Measurements from ENCODE around the gene DPEP3.
"Not testable (repeated sequence)": the region's sequence is repeated elsewhere in the genome, so short reads cannot be mapped to it uniquely, and the experiment has no call there.

The DPEP3 gene

DNA sequence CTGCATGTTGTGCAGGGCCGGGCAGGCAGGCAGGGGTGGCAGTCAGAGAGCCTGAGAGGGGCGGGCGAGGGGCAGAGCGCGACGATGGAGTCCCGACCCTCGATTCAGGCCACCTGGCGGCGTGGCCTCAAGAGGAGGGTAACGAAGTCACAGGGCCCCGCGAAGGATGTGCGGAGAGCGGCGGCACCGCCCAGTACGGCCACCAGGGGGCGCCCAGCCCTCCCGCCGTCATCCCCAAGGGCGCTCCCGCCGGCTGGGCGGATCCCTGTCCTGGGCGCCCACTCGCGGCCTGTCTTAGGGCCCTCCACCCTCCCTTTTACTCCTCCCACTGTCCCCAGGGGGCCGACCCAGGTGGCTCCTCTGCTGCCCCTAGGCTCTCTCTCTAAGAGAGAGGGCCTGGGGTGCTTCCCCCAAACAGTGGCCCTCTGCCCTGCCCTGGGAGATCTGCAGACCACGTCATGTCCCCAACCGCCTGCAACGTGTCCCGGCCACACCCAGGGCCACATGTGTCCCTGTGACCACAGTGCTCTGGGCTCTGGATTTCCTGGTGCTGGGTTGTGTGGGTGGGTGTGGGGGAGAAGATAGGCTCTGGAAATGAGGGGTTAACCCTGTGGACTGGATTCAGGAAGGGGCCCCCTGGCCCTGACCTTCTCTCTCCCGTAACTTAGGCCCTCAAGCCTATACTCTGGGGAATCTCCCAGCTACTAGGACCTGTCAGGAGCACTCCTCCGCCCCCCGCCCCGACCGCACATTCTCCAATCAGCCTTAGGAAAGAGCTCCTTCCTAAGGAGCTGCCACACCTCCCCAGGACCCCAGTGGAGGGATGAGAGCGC, 13.1 kb upstream of the DPEP3 start:
- peak; percentile 91 for DNase-seq

DNA sequence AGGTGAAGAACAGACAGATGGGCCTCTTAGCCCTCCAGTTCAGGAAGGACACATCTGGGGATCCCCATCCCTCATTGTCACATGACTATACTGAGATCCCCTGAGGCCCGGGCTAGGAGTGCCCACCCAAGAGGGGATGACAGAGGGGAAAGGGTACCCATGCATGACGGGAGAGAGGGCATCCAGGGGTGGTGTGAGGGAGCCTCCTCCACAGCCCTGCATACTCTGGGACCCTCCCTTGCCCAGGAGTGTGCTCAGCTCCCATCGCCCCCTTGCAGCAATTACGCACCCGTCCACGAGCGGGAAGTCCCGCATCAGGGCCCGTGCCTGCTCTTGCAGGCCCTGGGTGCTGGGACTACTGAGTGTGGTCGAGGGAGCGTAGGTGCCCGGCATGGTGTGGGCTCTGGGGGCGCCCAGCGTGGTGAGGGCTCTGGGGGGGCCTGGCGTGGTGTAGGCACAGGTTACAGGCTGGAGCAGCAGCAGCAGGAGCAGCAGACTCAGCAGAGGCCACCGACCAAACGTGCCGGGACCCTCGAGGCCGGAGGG, 12.4 kb upstream of the DPEP3 start:
- DNase-seq: no peak

DNA sequence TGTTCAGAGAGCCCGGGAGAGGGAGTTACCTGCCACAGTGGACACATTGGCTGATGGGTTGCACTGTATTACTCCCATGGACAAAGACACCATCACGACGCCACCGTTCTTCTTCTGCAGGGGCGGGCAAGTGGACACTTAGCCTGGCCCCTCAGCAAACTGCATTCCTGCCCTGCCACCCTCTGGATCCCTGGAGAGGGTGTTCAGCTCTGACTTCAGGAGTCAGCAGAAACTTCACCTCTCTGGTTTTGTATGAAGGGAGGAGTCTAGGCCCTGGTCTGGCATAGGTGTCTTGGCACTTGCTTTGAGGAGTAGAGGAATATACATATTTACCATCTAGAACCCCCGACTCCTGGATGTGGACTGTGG, 9.7 kb upstream of the DPEP3 start:
- DNase-seq: no peak

DNA sequence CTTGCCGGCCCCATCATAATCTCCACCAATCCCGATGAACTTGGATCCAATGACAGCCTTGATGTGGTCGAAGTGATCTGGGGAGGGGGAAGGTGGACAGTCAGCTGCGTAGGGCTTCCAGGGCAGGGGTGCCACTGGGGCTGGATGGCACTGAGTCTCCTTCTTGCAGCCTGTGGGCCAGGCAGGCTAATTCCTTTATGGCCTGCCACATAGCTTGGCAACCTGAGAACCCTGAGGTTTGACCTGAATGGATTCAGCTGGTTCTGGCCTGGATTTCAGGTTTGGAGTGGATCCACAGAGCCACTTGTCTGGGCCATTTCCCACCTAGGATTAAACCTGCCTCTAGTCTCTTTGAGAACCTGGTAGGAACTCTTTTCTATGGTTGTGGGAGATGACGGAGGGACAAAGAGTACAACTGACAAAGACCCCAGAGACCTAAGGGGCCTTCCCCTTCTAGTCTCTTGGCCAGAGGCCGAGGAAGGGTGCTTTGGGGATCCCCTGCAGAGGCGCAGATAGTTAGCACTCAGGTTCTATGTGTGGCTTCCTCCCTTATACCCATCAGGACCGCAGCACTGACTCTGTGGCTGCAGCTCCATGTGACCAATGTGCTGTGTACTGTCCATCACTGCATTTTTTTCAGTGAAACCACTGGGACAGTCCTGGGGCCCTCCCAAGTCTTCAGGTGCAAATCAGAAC, 9.2 kb upstream of the DPEP3 start:
- DNase-seq: no peak

DNA sequence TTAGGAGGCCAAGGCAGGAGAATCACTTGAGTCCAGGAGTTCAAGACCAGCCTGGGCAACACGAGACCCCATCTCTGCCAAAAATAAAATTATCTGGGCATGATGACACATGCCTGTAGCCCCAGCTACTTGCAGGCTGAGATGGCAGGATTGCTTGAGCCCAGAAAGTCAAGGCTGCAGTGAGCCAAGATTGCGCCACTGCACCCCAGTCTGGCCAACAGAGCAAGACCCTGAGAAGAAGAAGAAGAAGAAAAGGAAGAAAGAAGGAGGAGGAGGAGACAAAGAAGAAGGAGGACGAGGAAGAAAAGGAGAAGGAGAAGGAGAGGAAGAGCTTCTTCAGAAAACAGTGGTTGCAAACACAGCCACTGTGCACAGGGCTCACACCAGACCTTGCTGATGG, 8.4 kb upstream of the DPEP3 start:
- no peak for DNase-seq

DNA sequence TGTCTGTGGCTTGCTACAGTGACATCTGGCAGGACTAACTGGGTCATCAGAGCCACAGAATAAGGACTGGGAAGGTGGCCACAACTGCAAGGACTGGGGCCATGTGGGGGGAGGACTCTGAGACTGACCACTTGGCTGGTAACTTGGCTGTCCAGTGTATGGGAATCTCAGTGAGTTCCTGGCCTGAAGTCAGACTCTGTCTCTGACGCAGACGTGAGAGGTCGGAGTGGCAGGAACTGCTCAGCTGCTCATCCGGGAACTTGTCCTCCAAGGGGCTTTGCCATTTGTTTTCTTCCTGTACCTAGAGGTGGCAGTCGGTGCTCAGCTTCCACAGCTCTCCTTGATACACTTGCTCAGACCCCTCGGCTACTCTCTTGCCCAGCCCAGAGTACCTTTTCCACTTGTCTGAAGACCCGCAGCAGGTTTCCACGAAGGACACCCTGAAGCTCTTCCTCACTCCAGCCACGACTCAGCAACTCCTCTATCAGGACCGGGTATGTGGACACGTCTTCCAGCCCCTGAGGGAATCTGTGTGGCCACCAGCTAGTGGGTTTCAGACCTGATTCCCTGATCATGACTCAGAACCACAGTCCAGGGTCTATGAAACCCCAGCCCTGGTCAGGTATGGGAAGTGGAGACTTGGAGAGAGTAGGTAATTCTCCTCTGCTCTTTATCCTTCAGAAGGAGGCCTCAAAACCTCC, 7.3 kb upstream of the DPEP3 start:
- DNase-seq: no peak

DNA sequence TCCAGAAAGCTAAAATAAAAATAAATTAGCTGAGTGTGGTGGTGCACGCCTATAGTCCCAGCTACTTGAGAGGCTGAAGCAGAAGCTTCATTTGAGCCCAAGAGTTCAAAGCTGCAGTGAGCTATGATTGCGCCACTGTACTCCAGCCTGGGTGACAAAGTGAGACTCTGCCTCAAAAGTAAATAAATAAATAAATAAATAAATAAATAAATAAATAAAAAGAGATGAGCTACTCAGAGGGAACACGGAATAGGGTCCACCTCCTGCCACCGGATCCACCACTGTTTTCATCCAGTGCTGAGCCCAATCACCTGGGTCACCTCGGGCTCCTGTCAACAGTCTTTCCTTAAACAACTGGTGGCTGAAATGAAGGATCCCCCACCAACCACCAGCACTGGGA, 6.7 kb upstream of the DPEP3 start:
- no peak for DNase-seq

DNA sequence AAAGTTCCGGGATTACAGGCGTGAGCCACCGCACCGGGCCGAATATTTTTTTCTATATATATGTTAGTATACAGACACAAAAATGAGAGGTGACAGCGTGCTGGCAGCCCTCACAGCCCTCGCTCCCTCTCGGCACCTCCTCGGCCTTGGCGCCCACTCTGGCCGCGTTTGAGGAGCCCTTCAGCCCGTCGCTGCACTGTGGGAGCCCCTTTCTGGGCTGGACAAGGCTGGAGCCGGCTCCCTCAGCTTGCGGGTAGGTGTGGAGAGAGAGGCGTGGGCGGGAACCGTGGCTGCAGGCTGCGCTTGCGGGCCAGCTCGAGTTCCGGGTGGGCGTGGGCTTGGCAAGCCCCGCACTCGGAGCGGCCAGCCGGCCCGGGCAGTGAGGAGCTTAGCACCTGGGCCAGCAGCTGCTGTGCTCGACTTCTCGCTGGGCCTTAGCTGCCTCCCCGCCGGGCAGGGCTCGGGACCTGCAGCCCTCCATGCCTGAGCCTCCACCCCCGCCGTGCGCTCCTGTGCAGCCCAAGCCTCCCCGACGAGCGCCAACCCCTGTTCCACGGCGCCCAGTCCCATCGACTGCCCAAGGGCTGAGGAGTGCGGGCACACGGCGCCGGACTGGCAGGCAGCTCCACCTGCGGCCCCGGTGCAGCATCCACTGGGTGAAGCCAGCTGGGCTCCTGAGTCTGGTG, 1.9 kb upstream of the DPEP3 start:
- no peak for DNase-seq

DNA sequence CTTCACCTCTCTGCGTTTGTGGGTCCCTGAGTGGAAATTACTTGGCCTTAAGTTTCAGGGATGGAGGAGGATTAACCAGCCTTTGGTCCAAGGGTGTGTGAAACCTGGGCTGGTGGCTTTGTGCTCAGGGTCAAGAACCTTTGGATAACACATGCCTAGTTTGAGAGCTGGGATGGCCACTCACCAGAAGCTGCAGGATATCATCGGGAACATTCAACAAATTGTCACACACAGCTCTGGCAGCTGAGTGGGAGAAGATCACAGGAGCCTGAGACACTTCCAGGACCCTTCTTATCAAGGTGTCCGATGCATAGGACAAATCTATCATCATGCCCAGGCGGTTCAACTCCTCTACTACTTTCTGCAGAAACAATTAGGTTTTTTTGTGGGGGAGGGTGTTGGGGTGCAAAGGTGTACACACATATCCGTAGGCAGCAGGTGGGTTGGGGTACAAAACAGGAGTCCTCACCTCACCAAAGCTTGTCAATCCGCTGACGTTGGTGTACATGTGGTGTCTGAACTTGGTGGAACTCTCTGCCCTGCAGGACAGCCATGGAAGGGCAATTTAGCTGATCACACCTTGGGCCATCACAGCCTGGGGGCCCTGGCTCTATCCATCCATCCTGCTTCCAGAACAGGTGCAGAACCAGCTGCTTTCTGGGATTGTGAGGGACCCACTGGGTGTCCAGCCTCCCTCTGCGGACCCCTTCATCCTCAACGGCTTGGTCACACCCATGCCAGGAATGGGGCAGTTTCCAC, 2.7 kb downstream of the DPEP3 start:
- no peak for DNase-seq

DNA sequence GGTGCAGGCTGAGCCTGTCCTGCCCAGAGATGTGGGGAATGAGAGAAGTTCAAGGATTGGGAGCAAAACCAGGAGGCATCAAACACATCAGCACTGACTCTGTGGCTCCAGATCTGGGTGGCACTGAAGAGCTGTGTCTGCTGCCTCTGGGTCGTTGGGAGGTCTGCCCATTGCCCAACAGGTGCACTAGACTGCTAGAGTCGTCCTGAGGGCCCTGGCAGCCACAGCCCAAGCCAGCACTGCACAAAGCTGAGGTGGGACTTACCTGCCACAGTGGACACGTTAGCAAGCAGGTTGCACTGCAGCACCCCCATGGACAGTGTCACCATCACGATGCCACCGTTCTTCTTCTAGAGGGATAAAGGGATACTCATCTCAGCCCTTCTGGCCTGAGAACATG, 3.3 kb downstream of the DPEP3 start:
- DNase-seq: no peak

DNA sequence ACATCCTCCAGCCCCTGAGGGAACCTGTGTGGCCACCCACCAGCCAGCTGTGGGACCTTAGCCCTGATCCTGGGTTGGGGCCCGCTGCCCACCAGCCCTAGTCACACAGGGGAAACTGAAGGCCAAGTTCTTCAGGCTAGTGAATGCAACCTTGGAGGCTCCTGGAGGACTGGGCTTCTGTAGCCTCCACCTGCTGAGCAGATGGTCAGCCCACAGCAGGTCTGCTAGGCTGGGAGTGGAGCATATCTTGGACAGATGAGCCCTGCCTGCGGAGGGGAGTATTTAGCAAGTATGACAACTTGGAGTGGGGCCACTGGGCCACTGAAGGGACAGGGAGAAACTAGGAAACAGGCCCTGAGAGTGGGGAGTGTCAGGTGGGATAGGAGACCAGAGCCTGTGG, 4.1 kb downstream of the DPEP3 start:
- DNase-seq: no peak

DNA sequence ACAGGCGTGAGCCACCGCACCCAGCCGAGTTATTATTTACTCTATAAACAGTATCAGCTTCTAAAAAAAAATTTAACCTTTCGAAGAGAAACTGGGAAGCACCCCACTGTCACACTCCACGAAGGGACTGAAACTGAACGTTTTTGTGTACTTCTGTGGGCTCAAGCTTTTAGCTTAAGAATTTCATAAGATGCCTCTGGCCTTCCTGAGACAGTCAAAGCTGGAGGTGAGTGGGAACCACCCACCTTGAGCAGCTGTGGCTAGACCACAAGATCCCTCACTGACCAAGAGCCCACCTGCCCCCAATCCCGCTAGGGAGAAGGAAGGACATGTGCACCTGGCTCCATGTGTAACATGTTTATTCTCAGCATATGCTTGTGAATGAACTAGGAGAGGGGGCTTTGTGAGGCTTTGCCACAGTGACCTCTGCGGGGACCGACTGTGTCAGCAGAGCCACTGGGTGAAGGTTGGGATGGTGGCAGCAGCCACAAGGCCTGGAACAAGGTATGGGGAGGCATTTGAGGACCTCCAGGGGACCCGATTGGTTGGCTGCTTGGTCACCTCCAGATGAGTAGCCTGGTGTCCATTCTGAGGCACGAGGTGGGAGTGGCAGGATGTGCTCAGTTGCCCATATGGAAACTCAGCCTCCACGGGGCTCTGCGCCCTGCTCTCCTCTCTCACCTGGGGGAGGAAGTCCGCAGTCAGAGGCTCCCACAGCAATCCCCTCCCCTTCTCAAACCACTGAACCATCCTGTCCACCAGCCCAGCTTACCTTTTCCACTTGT, 4.8 kb downstream of the DPEP3 start:
- DNase-seq: no peak

DNA sequence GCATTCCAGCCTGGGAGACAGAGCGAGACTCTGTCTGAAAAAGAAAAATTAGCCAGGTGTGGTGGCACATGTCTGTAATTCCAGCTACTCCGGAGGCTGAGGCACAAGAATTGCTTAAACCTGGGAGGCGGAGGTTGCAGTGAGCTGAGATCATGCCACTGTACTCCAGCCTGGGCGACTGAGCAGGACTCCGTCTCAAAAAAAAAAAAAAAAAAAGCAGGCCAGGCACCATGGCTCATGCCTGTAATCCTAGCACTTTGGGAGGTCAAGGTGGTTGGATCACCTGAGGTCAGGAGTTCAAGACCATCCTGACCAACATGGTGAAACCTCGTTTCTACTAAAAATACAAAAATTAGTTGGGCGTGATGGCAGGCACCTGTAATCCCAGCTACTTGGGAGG, 8.0 kb downstream of the DPEP3 start:
- DNase-seq: not testable (repeated sequence)

DNA sequence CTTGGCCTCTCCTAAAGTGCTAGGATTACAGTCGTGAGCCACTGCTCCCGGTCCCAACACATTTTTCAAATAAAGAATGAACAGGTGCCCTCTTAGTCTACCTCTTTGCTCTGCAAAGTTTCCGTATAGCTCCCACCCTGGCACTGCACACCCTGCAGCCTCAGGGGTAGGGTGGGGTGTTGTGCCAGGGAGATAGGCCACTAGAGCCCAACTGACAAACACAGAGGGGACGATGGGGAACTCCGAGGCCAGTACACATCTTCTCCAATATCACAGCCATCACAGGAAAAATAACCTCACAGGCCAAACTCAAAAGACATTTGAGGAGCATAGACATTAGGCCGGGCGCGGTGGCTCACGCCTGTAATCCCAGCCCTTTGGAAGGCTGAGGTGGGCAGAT, 9.2 kb downstream of the DPEP3 start:
- DNase-seq: no peak

DNA sequence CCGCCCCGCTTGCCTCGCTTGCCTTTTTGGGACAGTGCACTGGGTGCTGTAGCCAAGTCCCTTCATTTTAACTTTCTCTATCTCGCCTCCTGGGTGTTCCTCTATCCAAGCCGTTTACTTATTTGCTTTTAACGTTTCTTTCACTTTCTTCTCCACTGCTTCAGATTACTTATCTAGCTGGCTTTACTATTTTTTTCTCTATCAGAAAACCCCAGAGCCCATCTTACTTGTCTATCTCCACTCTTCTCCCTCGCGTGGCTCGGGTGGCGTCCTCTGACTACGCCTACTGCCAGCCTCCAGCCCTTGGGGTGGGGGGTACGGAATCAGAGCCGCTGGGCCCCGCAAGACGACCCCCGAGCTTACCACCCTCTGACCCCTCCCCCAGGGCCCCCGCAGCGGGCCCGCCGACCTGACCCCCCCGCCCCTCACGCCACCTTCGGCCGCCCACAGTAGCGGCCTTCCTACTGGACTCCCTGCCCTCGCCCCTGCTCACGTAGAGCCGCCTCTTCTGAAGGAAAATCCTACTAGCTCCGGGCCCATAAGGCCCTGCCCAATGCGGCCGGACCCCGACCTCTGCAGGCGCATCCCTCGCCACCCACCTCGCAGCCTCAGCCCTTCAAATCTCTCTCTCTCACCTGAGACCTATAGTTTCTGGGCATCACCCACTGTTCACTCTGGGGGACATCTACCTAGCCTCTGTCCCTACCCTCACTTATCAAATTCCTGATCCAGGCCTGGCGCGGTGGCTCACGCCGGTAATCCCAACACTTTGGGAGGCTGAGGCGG, 10.9 kb downstream of the DPEP3 start:
- no peak for DNase-seq

DNA sequence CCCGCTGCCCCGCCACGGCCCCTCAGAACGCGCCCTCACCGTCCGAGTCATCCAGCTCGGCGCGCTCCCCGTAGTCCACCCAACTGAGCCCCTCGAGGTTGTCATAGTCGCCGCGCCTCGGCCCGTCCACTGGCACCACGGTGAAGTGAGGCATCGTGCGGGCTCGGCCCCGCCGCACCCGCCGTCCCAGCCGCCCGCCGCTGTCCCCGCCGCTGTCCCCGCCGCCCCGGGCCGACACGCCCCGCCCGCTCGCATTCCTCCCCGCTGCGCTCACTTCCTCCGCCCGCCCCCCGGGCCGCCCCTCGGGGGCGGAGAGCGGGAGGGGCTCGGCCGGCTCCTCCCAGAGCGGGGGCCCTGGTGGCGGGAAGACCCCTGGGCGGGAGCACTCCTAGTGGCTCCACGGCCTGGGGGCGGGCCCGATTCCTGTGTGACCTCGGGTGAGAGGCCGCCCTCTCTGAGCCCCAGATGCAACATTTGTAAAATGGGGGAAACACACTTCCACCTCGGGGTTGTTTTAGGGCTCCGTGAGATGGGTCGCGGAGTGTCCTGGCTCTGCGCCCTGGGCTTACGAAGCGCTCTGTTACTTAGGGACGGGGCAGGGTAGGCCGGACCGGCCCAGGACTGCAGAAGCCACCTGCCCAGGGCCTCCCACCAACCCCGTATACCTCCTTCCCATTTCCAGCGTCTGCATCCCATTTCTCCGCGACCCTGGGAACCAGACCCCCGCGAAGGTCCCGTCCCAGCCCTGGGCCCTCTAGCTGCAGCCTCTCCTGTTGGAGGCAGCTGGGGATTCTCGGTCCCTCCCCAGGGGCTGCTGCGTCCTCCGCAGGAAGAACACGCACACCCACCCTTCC, 11.7 kb downstream of the DPEP3 start, which contains the start of gene SLC12A4:
TSS of gene SLC12A4 (minus strand) at position 238 of the 854 bp plus-strand sequence. CDS start at position 154, 84 bp downstream.
- DNase-seq: peak; percentile 94

DNA sequence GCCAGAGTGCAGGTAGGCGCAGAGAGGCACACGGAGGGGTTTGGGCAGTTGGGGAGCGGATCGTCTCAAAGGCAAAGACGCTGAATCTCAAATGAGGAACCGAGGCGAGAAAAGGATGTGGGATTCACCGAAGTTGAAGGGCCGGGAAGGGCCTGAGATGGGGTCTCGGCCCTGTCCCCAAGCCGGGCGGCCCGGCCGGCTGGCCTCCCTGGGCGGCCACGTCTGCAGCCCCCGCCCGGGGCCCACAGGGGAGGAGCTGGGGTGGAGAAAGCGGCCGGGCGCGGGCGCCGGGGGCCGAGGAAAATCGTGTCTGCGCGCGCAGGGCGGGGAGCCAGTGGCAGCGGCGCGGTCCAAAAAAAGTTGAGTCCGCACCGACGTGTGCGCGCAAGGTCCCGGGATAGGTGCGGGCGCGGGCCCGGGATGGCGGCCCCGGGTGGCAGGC, 12.3 kb downstream of the DPEP3 start:
- peak; percentile 57 for DNase-seq

DNA sequence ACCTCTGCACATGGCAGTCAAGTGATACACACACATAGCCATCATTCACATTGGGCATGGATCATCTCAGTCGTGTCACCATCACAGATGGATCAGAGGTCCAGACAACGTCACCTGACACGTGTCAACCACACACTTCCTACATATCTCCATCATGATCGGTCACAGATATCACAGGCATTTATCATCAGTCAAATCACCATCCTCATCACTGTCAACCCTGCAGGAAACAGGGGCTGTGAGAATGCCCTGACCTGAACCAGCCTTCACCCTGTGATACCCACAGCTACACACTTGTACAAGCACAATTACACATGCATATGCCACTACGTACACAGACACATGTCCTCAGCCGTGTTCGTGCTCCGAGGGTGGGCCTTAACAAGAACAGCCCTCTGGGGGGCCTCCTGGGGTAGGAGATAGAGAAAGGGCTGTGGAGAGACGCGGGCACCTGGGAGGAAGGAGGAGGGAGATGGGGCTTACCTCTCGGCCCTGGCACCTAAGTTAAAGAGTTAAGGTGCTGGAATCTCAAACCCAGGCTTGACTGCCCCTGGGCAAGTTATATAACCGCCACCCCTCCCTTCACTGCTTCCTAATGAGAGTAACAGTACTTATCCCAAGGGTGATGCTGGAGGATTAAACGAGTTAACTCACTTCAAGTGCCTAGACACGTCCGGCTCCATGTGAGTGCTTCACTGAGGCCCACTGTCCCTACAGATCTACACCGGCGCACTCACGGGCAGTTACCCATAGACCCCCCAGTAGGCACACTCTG, 12.9 kb downstream of the DPEP3 start:
- DNase-seq: peak; percentile 51
